Lower leg skin (tissue), 3 donors: Measurements from ENCODE around the gene SLC39A11.

Experiments used
- POLR2A ChIP-seq, 2 donors: fragments of 450-650 bp; IDR thresholded peaks; one replicate each; pipeline ENCODE4 v1.6.1; 2016 to 2017; ENCODE audit warnings: antibody characterized with exemption in 2 of 2, mild to moderate bottlenecking in 1 of 2, moderate library complexity in 1 of 2
- TF ChIP-seq, protein P1 (sequence below), 3 donors: fragments of 450-650 bp; IDR thresholded peaks; one replicate each; pipeline ENCODE4 v1.5.1; 2016; ENCODE audit warnings: antibody characterized with exemption in 3 of 3, mild to moderate bottlenecking in 3 of 3, moderate library complexity in 2 of 3

- TF ChIP-seq, protein P1, sequence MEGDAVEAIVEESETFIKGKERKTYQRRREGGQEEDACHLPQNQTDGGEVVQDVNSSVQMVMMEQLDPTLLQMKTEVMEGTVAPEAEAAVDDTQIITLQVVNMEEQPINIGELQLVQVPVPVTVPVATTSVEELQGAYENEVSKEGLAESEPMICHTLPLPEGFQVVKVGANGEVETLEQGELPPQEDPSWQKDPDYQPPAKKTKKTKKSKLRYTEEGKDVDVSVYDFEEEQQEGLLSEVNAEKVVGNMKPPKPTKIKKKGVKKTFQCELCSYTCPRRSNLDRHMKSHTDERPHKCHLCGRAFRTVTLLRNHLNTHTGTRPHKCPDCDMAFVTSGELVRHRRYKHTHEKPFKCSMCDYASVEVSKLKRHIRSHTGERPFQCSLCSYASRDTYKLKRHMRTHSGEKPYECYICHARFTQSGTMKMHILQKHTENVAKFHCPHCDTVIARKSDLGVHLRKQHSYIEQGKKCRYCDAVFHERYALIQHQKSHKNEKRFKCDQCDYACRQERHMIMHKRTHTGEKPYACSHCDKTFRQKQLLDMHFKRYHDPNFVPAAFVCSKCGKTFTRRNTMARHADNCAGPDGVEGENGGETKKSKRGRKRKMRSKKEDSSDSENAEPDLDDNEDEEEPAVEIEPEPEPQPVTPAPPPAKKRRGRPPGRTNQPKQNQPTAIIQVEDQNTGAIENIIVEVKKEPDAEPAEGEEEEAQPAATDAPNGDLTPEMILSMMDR (IDR thresholded peaks at IDR 0.05) = no peak
- no peak for TF ChIP-seq POLR2A (IDR thresholded peaks at IDR 0.05)
Observed at GRCh38 chr17:72692676-72693075, 399.8 kb downstream of the SLC39A11 start.
